Stimulated activated CD4-positive, alpha-beta T cell treated with anti-CD3 and anti-CD28 coated beads, Interleukin-4, amount 100 ng/mL, for 4 hours (primary cell): ENCODE measurements around the gene EXOSC3.
"Not testable (repeated sequence)": the region's sequence is repeated elsewhere in the genome, so short reads cannot be mapped to it uniquely, and the experiment has no call there.

Source experiments
- DNase-seq, 2 experiments: peaks; one replicate each; pipeline ENCODE4 v3.0.0-alpha.2; 2020

Gene EXOSC3

DNA sequence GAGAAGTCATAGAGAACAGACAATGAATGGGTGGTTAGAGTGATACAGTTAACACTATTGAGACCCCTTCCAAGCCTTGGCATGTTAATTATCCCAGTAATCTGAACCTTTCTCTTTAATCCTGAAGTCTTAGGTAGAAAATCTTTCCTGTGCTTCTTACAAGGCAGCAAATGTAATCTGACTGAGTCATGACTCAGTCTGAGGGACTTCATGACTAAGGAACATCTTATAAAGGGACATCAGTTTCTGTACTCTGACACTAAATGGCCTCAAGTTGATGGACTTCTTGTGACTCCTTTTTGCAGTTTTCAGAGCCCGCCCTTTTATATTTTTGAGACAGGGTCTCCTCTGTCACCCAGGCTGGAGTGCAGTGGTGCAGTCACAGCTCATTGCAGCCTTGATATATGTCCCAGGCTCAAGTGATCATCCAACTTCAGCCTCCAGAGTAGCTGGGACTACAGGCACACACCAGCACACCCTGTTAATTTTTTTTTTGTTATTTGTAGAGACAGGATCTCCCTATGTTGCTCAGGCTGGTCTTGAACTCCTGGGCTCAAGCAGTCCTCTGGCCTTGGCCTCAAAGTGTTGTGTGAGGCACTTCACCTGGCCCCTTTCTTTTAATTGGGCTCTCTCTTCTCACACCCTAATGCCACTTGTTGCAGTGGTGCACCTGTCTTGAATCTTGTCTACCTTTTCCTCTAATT is 9.5 kb downstream of the EXOSC3 start:
- no peak for DNase-seq

DNA sequence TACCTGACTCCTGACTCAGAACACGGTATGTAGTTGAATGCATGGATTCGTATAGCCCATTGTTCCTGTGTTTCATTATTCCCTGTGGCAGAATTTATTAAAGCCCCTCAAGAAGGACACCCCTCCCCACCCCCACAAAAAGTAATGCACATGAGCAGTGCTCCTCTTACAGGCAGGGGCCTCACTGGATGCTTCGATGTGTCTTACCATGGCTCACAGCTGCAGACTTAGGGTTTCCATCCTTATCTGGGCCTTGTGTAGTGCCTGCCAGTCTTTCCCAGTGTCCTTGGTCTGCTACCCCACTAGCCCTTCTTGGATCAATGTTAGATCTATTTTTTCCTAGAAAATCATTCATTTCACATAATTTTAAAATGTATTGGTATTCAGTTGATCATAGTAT is 14.9 kb downstream of the EXOSC3 start:
- DNase-seq: no peak

DNA sequence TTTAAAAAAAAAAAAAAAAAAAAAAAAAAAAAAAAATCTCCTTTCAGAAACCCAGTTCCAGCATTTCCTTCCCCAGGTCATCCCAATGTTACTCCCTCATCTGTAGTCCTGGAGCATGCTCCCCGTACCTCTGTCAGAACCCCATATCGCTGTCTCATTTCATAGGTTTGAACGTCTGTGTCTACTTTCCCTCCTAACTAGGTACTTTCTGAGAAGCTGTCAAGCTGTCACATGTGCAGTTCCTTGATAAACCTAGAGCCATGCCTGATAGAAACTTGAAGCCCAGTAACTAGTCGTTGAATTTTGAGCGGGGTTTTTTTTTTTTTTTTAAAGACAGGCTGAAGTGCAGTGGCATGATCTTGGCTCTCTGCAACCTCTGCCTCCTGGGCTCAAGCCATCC is 15.6 kb downstream of the EXOSC3 start:
- DNase-seq: no peak

DNA sequence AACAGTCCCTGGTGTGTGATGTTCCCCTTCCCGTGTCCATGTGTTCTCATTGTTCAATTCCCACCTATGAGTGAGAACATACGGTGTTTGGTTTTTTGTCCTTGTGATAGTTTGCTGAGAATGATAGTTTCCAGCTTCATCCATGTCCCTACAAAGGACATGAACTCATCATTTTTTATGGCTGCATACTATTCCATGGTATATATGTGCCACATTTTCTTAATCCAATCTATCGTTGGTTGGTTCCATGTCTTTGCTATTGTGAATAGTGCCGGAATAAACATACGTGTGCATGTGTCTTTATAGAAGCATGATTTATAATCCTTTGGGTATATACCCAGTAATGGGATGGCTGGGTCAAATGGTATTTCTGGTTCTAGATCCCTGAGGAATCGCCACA is 19.6 kb downstream of the EXOSC3 start:
- DNase-seq: not testable (repeated sequence)

DNA sequence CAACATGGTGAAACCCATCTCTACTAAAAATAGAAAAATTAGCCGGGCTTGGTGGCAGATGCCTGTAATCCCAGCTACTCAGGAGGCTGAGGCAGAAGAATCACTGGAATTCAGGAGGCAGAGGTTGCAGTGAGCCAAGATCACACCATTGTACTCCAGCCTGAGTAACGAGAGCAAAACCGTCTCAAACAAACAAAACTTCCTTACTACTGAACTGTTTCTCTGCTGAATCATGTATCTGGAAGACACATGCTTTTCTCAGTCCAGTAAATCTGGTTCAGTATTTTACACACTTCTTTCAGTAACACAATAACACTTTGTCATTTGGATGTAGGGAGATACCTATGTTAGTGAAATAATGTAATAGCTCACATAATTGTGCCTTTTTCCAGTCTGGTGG is 23.4 kb downstream of the EXOSC3 start:
- DNase-seq: no peak

DNA sequence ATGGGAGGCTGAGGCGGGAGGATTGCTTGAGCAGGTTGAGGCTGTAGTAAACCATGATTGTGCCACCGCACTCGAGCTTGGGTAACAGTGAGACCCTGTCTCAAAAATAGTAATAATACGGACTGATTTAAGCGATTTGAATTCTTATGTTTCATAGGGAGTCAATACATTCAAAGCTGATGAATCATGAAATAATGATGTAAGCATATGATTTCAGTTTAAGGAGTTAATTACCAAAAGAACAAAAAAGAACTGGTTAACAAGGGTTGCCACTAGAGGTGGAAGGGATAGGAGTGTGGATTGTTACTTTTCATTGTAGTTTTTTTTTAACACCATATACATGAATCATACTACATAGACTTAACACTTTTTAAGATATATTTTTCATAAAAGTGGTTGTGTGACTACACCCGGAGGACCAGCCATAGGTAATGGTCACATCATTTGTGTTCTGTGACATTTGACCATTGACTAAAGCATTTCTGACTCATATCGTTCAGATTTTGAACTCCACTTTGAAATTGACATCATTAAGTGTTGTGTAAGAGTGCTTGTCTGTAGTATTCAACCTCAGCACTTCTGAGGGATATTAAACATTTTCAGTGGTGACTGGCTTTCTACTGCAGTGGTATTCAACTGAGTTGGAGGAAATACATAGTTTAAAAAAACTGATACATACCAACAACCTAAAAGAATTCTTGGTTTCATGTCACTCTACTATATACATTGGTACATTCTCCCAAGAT is 24.3 kb downstream of the EXOSC3 start:
- DNase-seq: no peak

DNA sequence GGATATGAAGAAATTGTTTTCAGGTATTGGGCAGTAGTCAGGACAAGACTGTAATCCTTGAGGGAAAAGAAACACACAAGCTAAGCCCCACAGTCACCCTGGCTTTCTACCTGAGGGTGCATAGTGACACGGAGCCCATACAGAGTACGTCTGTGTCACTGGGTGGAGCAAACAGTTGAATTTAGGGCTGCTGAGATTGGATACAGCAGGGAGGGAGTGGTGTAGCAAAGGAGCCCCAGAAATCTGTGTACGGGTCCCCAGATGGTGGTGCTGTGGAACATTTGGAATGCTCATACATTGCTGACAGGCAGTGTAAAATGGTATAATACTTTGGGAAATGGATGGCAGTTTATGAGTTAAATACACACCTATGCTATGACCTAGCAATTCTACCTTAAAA is 26.1 kb downstream of the EXOSC3 start:
- no peak for DNase-seq

DNA sequence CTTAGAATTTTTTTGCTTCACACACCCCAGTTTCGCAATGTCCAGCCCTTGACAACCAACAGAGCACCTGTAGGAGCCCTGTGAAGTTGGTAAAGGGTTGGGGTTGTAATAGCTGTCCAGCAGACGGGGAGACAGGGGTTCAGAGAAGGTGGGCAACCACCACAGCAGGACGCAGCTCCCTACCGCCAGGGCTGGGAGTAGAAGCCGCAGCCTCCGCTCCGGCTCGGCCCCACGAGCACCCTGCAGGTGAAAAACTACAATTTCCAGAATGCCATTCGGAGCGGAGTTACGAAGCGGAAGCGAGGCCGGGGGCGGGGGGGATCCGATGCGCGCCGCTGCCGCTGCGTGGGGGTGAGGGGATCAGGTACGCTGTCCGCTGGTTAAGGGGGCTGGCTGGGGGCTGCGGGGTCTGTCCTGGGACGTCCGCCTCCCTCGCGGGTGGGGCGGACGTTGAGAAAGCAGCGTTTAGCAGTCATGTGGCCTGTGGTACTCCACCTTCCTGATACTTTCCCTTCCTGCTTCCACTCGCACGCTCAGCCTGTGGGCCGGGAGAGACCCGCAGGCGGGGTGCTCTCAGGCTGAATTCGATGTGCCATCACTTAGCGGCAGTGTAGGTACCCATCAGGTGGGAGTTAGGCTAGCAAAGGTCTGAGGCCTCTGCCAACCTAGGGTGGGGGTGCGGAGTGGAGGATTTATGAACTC is 31.2 kb downstream of the EXOSC3 start, which contains the start of gene TRMT10B:
TRMT10B (plus strand) TSS at position 317 of the 702 bp plus-strand sequence. CDS start 8,127 bp downstream, outside the sequence.
- peak; percentile 76 for DNase-seq

DNA sequence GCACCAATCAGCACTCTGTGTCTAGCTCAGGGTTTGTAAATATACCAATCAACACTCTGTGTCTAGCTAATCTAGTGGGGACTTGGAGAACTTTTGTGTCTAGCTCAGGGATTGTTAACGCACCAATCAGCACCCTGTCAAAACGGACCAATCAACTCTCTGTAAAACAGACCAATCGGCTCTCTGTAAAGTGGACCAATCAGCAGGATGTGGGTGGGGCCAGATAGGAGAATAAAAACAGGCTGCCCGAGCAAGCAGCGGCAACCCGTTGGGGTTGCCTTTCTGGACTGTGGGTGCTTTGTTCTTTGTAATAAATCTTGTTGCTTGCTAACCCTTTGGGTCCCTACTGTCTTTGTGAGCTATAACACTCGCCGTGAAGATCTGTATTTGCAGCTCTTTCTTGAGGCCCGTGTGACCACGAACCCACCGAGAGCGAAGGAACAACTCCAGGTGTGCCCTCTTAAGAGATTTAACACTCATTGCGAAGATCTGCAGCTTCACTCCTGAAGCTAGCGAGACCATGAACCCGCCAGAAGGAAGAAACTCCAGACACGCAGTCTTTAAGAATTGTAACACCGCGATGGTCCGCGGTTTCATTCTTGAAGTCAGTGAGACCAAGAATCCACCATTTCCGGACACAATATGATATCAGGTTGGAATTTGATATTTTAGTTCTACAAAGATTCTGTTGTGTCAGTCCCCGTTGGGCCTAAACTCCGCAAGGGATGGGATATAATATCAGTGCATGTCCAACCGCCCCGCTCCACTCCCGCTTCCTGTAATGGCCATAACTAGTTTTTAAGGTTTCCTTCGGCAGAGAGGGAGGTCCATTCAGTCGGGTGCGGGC is 32.0 kb downstream of the EXOSC3 start:
- DNase-seq: no peak

DNA sequence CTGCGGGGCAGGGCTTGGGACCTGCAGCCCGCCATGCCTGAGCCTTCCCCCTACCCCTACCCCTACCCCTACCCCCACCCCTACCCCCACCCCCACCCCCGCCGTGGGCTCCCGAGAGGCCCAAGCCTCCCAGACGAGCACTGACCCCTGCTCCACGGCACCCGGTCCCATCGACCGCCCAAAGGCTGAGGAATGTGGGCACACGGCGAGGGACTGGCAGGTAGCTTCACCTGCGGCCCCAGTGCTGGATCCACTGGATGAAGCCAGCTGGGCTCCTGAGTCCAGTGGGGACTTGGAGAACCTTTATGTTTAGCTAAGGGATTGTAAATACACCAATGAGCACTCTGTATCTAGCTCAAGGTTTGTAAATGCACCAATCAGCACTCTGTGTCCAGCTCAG is 32.8 kb downstream of the EXOSC3 start:
- DNase-seq: not testable (repeated sequence)

DNA sequence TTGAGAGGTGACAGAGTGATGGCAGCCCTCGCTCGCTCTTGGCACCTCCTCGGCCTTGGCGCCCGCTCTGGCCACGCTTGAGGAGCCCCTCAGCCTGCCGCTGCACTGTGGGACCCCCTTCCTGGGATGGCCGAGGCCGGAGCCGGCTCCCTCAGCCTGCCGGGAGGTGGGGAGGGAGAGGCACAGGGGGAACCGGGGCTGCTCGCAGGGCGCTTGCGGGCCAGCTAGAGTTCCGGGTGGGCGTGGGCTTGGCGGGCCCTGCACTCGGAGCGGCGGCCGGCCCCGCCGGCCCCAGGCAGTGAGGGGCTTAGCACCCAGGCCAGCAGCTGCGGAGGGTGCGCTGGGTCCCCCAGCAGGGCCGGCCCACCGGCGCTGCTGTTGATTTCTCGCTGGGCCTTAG is 33.2 kb downstream of the EXOSC3 start:
- not testable (repeated sequence) for DNase-seq

DNA sequence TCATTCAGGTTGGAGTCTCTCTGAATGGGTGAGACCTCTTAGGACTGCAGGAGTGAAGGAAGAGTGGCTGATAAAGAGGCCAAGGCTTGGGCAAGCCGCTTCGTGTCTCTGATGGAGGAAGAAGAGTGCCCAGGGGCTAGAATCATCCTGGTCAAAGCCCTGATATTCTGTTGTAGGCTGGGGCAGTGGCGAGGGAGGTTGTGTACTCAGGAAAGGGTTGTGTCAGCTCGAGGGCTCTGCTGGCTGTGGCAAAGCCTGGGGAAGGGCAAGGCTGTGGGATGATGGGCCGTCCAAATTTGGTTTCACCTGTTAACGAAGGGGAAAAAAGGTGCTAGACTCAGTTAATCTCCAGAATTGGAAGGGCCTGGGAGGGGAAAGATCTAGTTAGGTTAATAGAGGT is 33.7 kb downstream of the EXOSC3 start:
- DNase-seq: no peak

DNA sequence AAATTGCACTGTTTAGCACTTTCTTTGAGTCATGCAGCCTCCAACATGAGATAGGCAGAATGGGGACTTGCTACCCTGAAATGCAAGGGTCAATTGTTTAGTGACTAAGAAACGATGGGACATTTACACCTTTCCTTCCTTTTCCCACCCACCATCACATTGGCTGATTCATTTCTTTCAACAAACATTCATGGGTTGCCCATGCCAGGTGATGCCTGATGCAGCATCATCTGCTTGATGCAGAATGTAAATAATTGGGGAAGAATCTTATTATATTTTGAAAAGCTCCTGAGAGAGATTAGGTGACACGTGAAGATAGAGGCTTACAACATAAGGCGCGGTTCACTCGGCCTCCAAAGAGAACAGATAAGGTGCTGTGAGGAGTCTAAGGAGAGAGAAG is 35.7 kb downstream of the EXOSC3 start:
- DNase-seq: no peak

DNA sequence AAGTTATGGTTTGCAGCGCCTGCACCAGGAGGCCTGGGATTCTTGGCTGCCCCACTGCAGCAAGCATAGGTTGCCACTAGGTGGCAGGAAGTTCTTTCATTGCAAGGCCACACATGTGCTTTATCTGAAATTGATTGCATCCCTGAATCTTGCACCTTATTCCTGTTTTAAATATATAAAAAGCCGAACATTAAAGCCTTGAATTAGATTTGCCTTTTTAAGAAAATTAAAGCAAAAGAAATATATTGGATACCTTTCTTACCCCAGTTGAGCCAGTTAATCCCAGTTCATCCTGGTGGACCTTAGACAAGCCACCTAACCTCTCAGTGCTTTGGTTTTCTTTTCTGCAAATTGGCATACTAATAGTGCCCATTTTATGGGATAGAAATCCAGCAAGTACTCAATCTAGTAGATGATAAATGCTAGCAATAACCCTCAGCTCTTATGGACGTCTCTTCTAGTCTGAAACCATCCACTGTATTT is 37.6 kb downstream of the EXOSC3 start:
- DNase-seq: peak; percentile 38 to 48

DNA sequence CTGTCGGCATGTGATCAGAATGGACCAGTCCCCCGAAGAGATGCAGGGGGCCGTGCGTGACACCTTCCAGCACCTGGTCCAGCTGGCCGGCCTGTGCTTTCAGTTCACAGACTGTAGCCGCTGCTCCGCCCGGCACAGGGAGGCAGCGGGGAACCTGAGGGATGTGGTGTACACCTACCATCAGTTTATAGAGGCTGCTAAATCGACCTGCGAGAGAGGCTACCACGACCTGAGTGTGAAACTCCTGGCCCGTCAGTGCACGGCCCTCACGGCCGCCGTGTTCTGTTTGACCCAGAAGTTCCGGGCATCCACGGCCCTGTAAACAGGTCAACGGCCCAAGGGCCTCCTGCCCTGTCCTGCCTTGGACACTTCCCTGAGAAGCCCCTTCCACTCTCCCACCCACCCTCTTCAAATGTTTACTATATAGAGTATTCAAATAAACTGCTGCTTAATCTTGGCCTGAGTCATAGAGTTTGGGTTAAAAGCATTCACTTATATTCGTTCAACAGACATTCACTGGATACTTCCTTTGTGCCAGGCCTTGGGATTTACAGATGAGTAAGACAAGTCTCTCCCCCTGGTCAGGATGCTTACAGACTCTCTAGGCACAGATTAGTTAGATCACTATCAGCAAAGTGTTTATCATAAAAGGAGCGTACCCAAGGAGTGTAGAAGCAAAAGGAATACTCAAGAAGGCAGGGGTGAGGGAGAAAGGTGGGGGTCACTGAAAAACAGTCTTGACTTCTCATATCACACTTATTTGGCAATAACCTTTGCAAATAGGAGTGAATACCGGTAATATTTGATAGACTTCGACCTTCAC is 38.2 kb downstream of the EXOSC3 start:
- no peak for DNase-seq

DNA sequence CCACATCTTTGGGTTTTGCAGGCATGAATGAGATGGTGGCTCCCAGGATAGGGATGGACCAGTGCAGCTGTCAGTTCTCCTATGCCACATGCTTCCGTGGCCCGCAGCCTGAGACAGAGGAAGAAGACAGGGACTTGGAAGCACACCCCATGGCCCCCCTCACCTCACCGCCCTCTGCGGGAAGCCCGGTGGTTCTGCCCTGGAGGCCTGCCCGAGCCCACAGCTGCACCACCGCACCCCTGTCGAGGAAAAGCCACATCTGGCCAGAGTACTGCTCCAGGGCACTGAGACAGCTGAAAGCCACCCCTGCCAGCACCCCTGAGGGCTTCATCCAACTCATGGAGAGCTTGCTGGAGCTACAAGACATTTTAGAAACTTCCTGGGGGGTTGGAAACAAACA is 38.9 kb downstream of the EXOSC3 start:
- DNase-seq: no peak

DNA sequence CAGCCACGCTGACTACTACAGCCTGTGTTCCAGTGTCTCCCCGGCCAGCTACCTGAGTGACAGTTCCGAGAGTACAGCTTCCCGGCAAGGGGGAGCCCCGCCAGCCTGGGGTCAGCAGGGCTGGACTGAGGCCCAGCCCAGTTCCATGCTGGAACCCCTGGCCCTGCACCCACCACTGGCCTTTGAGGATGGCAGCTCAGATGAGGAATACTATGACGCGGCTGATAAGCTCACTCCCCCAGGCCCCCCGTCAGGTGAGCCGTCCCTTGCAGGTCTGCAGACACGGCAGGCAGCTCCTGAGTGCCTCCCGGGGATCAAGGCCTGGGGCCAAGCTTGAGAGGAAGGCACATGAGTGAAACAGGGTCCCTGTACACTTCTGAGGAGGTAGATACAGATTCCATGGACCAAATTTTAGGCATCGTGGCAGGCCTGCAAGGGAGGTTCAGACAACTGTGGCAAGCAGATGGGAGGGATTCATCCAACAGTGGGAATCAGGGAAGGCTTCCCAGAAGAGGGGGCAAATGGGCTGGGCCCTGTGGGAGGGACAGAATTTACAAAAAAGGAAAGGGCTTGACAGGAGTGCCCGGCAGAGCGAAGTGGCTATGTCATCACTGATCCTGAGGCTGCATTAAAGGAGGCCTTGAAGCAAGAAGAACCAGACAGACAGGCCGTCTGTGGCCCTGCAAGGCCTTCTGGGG is 44.1 kb downstream of the EXOSC3 start:
- DNase-seq: no peak

DNA sequence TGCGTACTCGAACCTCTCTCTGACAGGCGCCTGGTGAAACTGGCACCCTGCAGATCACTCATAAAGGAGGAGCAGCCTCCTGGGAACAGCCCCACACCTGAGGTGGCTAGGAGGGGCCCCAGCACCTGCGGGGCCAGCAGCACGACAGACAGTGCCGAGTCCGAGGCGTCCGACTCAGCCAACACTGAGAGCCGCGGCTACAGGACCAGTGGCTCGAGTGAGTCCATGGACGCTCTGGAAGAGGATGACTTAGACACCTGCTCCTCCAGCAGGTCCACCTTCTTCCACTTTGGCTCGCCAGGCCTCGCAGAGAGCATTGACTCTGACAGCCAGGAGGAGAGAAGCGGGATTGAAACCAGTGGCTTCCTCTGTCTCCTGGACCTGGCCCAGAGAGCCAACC is 44.7 kb downstream of the EXOSC3 start:
- DNase-seq: no peak

DNA sequence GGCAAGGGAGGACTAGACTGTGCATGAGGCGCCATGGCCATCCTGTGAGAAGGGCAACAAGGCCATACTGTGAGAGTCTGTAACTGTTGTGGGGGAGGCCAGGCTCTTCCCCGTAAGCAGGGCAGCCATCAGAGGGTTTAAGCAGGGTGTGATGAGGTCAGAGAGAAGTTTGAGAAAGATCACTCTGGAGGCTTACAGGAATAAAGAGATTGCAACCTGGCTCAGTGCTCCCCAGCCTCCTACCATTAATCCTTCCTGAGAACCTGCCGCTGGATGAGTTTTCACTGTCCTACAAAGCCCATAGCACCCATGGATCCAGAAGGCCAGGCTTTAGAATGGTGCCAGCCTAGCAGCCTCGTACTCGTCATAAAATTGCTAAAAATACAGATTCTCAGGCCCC is 45.6 kb downstream of the EXOSC3 start:
- DNase-seq: no peak

DNA sequence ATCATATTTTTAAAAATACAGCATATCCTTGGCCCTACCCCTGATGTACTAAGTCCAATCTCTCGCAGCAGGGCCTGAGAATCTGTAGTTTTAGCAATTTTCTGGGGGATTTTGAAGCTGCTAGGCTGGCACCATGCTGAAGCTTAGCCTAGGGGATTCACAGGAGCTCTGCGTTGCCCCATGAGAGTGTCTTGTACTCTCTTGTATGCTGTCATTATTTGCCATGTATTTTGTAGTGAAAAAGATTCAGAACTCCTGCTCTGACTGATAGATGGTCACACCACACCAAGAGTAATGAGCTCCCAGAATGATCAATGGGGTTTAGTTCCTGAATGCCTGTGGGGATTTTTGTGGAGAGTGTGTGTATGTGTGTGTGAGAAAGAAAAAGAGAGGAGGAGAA is 51.9 kb downstream of the EXOSC3 start:
- DNase-seq: no peak

DNA sequence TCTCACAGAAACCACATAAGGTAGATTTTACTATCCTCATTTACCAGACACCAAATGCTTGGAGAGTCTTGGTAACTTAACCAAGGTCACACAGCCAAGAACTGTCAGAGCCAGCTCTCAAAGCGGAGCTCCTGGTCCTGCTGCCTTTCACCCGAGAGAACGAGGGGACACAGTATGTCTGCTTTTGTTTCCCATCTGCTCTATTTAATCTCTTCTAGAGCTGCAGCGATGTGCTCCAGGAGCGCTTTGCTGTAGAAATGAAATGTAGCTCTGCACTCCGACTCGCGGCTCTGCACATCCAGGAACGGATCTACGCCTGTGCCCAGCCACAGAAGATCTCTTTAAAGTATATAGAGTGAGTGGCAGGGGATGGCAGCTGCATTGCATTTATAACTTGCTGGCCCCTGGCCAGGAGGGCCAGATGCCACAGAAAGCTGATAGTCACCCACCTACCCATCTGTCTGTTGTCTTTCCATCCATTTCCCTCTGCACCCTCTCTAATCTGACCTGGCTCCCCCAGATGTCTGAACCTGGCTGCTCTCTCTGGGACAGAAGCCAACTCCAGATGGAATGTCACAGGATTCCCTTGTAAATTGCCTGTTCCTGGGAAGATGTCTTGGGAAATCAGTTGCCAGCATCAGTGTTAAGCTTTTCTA is 52.6 kb downstream of the EXOSC3 start:
- DNase-seq: no peak
